HepG2 (cell line): Measurements from ENCODE around the gene CPLANE1. TPM values are rescaled to one million over a fixed set of nuclear protein-coding genes. Genes with fewer than 3 reads are reported as not detected.
"Not testable (repeated sequence)": the region's sequence is repeated elsewhere in the genome, so short reads cannot be mapped to it uniquely, and the experiment has no call there.

ENCODE experiments used
- ATAC-seq: fragments of 200-7000 bp; cut with Tn5 transposase; 3 replicates; pipeline ENCODE4 v1.9.1; 2020; ENCODE audit warnings: mild to moderate bottlenecking, moderate library complexity
- BruUV-seq: library from RNA; stranded (reverse); fragments of 400-500 nt; replicated peaks from 2 replicates; lab custom pipeline; 2021; lab: Mats Ljungman, UMichigan
- CTCF ChIA-PET: fragments of 300-600 bp; formaldehyde crosslinking; extraction: SDS; loops from one replicate; lab custom pipeline; 2021; ENCODE audit warnings: low total read pairs, inconsistent platforms, low intra/inter-chr PET ratio; lab: Yijun Ruan, JAX
- POLR2A ChIA-PET: fragments of 350-600 bp; sonication (Branson Sonifier 250); formaldehyde crosslinking; loops from one replicate; lab custom pipeline; 2020; ENCODE audit warnings: antibody characterized with exemption, inconsistent platforms; lab: Yijun Ruan, JAX
- DNase-seq: peaks from one replicate; pipeline ENCODE4 v3.0.0-alpha.2; 2015; ENCODE audit warnings: low spot score
- FAIRE-seq: peaks from 3 replicates; lab custom pipeline; 2011; peaks lifted over from hg19 to GRCh38; lab: Jason Lieb, UNC
- H2AFZ ChIP-seq: one replicate; pipeline ENCODE4 v1.6.1; 2011; ENCODE audit warnings: low read length, inconsistent platforms
- H3K27ac ChIP-seq: fragments of 300-600 bp; 3 replicates; pipeline ENCODE4 v1.8.0; 2011; ENCODE audit warnings: mixed run types, mild to moderate bottlenecking, mixed read lengths, low read length, inconsistent platforms; ENCODE audit not compliant: insufficient read depth; ENCODE audit errors: extremely low read length
- H3K27me3 ChIP-seq, 2 experiments: fragments of 200-600 bp in 1 of 2; 2 replicates in 1 of 2; 3 replicates in 1 of 2; pipeline versions ENCODE4 v1.6.0 to v1.8.0; 2011; ENCODE audit warnings: low read length in 2 of 2, mild to moderate bottlenecking in 2 of 2, moderate library complexity in 2 of 2, inconsistent platforms in 1 of 2; ENCODE audit not compliant: insufficient read depth in 2 of 2, control insufficient read depth in 1 of 2
- H3K36me3 ChIP-seq, 2 experiments: fragments of 200-600 bp in 1 of 2; replicated peaks in 1 of 2; 2 replicates in 1 of 2; 3 replicates in 1 of 2; pipeline versions ENCODE4 v1.5.1 to v1.8.0; 2011; ENCODE audit warnings: low read length in 2 of 2, inconsistent platforms in 1 of 2; ENCODE audit not compliant: insufficient read depth in 2 of 2, control insufficient read depth in 1 of 2
- H3K4me1 ChIP-seq: 2 replicates; pipeline ENCODE4 v1.5.1; 2012; ENCODE audit warnings: low read length, inconsistent platforms; ENCODE audit not compliant: insufficient read depth
- H3K4me2 ChIP-seq: 2 replicates; pipeline ENCODE4 v1.6.0; 2011; ENCODE audit warnings: low read depth, low read length, inconsistent platforms
- H3K4me3 ChIP-seq, 3 experiments: fragments of 200-600 bp in 1 of 3; sonication (generic), shearing (Covaris generic) in 1 of 3; replicated peaks in 1 of 3; 2 replicates each; pipeline ENCODE4 v1.5.1; 2011 to 2016; ENCODE audit warnings: low read length in 3 of 3, inconsistent platforms in 2 of 3, low read depth in 2 of 3, mild to moderate bottlenecking in 2 of 3, control low read depth in 1 of 3, mixed read lengths in 1 of 3; ENCODE audit not compliant: insufficient read depth in 1 of 3
- H3K79me2 ChIP-seq: one replicate; pipeline ENCODE4 v1.6.1; 2011; ENCODE audit warnings: low read length, inconsistent platforms; ENCODE audit not compliant: insufficient read depth
- H3K9ac ChIP-seq: 2 replicates; pipeline ENCODE4 v1.6.0; 2011; ENCODE audit warnings: mild to moderate bottlenecking, low read depth, low read length, inconsistent platforms; ENCODE audit not compliant: insufficient read depth
- H3K9me3 ChIP-seq: 2 replicates; pipeline ENCODE4 v1.5.1; 2012; ENCODE audit warnings: mild to moderate bottlenecking, low read length
- H4K20me1 ChIP-seq: 2 replicates; pipeline ENCODE4 v1.6.0; 2011; ENCODE audit warnings: inconsistent platforms, mild to moderate bottlenecking, low read length, moderate library complexity; ENCODE audit not compliant: insufficient read depth
- FOXA1 ChIP-seq, 2 experiments: fragments of 450-650 bp in 1 of 2; sonication (generic) in 1 of 2; formaldehyde crosslinking in 1 of 2; IDR thresholded peaks; 2 replicates each; pipeline versions ENCODE4 v1.4.0 to v1.6.1; 2016 to 2020; ENCODE audit warnings: missing genetic modification reagents in 1 of 2
- FOXP1 ChIP-seq, 2 experiments: fragments of 450-650 bp in 1 of 2; IDR thresholded peaks; 2 replicates each; pipeline ENCODE4 v1.6.1; 2017 to 2018; ENCODE audit warnings: antibody characterized with exemption in 1 of 2
- FOXP4 ChIP-seq: sonication (generic); formaldehyde crosslinking; IDR thresholded peaks from 2 replicates; pipeline ENCODE4 v1.4.0; 2020; ENCODE audit warnings: missing genetic modification reagents
- HHEX ChIP-seq: IDR thresholded peaks from 2 replicates; pipeline ENCODE4 v1.6.1; 2016; ENCODE audit warnings: control low read depth
- HNF4A ChIP-seq: sonication (generic); formaldehyde crosslinking; IDR thresholded peaks from 2 replicates; pipeline ENCODE4 v1.4.0; 2020; ENCODE audit warnings: missing genetic modification reagents
- SALL1 ChIP-seq: sonication (generic); formaldehyde crosslinking; IDR thresholded peaks from 2 replicates; pipeline ENCODE4 v1.8.0; 2022; ENCODE audit warnings: mild to moderate bottlenecking, missing genetic modification reagents
- SOX6 ChIP-seq, 2 experiments: fragments of 450-650 bp in 1 of 2; sonication (generic) in 1 of 2; formaldehyde crosslinking in 1 of 2; IDR thresholded peaks; 2 replicates each; pipeline versions ENCODE4 v1.4.0 to v1.6.1; 2017 to 2020; ENCODE audit warnings: antibody characterized with exemption in 1 of 2, mild to moderate bottlenecking in 1 of 2, missing genetic modification reagents in 1 of 2
- WGBS: methylation state at CpG from one replicate; pipeline ENCODE4 v1.1.6; 2017; ENCODE audit warnings: low lambda C conversion rate; 5-methylcytosine and 5-hydroxymethylcytosine counted together
- in situ Hi-C: cut with HindIII; loops from 2 replicates; pipeline ENCODE4 v1.10.0; 2017; ENCODE audit warnings: low pct_unique_long_range_greater_than_20kb; ENCODE audit not compliant: extremely low pct_ligation_motif_present
- intact Hi-C: fragments of 100-400 bp; cut with micrococcal nuclease; formaldehyde crosslinking; loops from one replicate; pipeline ENCODE4 v1.10.0; 2022; ENCODE audit not compliant: unreplicated experiment
- polyA plus RNA-seq, 8 experiments: library from polyadenylated mRNA; depleted of rRNA in 3 of 8; stranded (reverse) in 7 of 8; unstranded in 1 of 8; fragments of >200 nt; fragmentation: Illumina TruSeq in 4 of 8; extraction: Trizol in 4 of 8; gene quantifications; 2 replicates each; pipeline versions ENCODE4 v1.2.1 to v1.2.3, GENCODE V29; 2011 to 2016; ENCODE audit warnings: low read depth in 4 of 8, missing spikeins in 1 of 8, mixed read lengths in 1 of 8; ENCODE audit not compliant: insufficient read depth in 1 of 8
- total RNA-seq, 5 experiments: library from RNA; depleted of rRNA; stranded (reverse); fragments of >200 nt; fragmentation: Illumina TruSeq; extraction: Trizol; gene quantifications; 2 replicates each; pipeline ENCODE4 v1.2.3, GENCODE V29; 2016; ENCODE audit warnings: low read depth in 1 of 5
- TF ChIP-seq, protein P1 (sequence below): sonication (generic); formaldehyde crosslinking; IDR thresholded peaks from 2 replicates; pipeline ENCODE4 v1.4.0; 2020; ENCODE audit warnings: missing genetic modification reagents, borderline replicate concordance

The CPLANE1 gene
- total and polyA plus RNA-seq, 2 of the 13 experiments (the other 11 are each of a cell fraction or from before 2014, with no cell fraction given) = 6.3 to 9.9 TPM

GRCh38 chr5:37099267-37099666 is 149.9 kb downstream of the CPLANE1 start:
- H3K9ac ChIP-seq, H2AFZ ChIP-seq, CTCF ChIA-PET, BruUV-seq, H4K20me1 ChIP-seq, ATAC-seq, H3K27me3 ChIP-seq, intact Hi-C loops, H3K79me2 ChIP-seq, H3K4me2 ChIP-seq, H3K4me3 ChIP-seq, FAIRE-seq, DNase-seq, POLR2A ChIA-PET, H3K36me3 ChIP-seq, H3K27ac ChIP-seq, in situ Hi-C loops, H3K4me1 ChIP-seq, H3K9me3 ChIP-seq: not testable (repeated sequence)
- 81% methylated on average over 5 of the region's 5 CpGs for WGBS

GRCh38 chr5:37093795-37094194 is 155.4 kb downstream of the CPLANE1 start:
- in situ Hi-C loops; CTCF ChIA-PET; H3K36me3 ChIP-seq; H4K20me1 ChIP-seq; H3K9me3 ChIP-seq; H3K27ac ChIP-seq; H3K79me2 ChIP-seq; H2AFZ ChIP-seq; H3K27me3 ChIP-seq; intact Hi-C loops; H3K4me3 ChIP-seq; BruUV-seq; H3K9ac ChIP-seq; FAIRE-seq; POLR2A ChIA-PET; TF ChIP-seq SOX6 (IDR thresholded peaks at IDR 0.05): not testable (repeated sequence)
- H3K4me2 ChIP-seq = 0 out of 2 replicates have a peak overlapping the region, but pooled peaks have one; percentile 3
- ATAC-seq (peak; percentile 82), DNase-seq (peak; percentile 36)
- H3K4me1 ChIP-seq = peaks cover 11% of the 10 kb centered on the region
- WGBS = 15% methylated on average over 4 of the region's 4 CpGs
- TF ChIP-seq FOXP1 (IDR thresholded peaks at IDR 0.05) (peak; percentile 45; the same call in 1 of the 2 replicates), FOXP1 (CRISPR knock-in tag; IDR thresholded peaks at IDR 0.05) (peak; percentile 55; the same call in 1 of the 2 replicates), HHEX (CRISPR knock-in tag) (0 out of 2 replicates have a peak, but pooled peaks have one; percentile 14), FOXP4 (CRISPR knock-in tag) (peak; percentile 64; the same call in 1 of the 2 replicates), SOX6 (CRISPR knock-in tag; IDR thresholded peaks at IDR 0.05) (peak; percentile 11; the same call in 1 of the 2 replicates), FOXA1 (IDR thresholded peaks at IDR 0.05) (0 out of 2 replicates have a peak, but pooled peaks have one; percentile 18), FOXA1 (CRISPR knock-in tag; IDR thresholded peaks at IDR 0.05) (peak; percentile 46; the same call in 1 of the 2 replicates), SALL1 (CRISPR knock-in tag) (0 out of 2 replicates have a peak, but pooled peaks have one; percentile 17), HNF4A (CRISPR knock-in tag) (peak; percentile 29; the same call in 1 of the 2 replicates)
- TF ChIP-seq, protein P1, sequence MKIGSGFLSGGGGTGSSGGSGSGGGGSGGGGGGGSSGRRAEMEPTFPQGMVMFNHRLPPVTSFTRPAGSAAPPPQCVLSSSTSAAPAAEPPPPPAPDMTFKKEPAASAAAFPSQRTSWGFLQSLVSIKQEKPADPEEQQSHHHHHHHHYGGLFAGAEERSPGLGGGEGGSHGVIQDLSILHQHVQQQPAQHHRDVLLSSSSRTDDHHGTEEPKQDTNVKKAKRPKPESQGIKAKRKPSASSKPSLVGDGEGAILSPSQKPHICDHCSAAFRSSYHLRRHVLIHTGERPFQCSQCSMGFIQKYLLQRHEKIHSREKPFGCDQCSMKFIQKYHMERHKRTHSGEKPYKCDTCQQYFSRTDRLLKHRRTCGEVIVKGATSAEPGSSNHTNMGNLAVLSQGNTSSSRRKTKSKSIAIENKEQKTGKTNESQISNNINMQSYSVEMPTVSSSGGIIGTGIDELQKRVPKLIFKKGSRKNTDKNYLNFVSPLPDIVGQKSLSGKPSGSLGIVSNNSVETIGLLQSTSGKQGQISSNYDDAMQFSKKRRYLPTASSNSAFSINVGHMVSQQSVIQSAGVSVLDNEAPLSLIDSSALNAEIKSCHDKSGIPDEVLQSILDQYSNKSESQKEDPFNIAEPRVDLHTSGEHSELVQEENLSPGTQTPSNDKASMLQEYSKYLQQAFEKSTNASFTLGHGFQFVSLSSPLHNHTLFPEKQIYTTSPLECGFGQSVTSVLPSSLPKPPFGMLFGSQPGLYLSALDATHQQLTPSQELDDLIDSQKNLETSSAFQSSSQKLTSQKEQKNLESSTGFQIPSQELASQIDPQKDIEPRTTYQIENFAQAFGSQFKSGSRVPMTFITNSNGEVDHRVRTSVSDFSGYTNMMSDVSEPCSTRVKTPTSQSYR (CRISPR knock-in tag) = 0 out of 2 replicates have a peak, but pooled peaks have one; percentile 22
